ENCODE measurements around the gene SCGN.

The SCGN gene

DNA sequence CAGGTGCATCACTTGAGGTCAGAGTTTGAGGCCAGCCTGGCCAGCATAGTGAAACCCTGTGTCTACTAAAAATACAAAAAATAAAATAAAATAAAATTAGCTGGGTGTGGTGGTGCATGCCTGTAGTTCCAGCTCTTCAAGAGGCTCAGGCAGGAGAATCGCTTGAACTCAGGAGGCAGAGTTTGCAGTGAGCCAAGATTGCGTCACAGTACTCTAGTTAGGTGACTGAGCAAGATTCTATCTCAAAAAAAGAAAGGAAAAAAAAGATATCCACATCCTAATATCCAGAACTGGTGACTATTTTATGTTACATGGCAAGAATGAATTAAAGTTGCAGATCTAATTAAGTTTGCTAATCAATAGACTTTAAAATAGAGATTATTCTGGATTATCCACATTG lies 32.5 kb downstream of the SCGN start:
- H3K27ac Mint-ChIP-seq: no peak overlapping the region
- intact Hi-C loops (cut with micrococcal nuclease): no loop called here
- H3K9me3 Mint-ChIP-seq: no peaks in the 10 kb centered on the region
- no peaks in the 10 kb centered on the region for H3K36me3 Mint-ChIP-seq (ENCODE audit: low read depth)
- no peak overlapping the region for H3K4me3 Mint-ChIP-seq
- H3K4me1 Mint-ChIP-seq (ENCODE audit: low read depth): peaks cover 11% of the 10 kb centered on the region
- peaks cover 3% of the 10 kb centered on the region for H3K27me3 Mint-ChIP-seq

DNA sequence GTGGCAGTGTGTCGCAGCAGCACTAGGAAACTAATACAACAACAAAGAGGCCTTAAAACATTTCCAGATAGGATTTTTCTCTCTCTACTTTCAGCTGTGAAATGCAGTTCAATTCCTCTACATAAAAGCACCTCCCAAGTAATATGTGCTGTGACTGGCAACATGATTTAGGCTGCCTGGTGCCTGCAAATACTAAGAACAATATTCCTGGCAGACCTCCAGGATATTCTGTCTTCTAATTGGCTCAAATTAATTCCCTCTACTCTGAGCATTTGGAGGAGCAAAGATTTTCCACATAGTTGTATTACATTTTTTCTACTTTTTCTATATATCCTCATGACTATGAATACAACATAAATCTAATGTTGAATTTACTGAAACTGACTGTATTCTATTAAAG lies 33.2 kb downstream of the SCGN start:
- no peaks in the 10 kb centered on the region for H3K9me3 Mint-ChIP-seq
- H3K36me3 Mint-ChIP-seq (ENCODE audit: low read depth): no peaks in the 10 kb centered on the region
- peaks cover 11% of the 10 kb centered on the region for H3K4me1 Mint-ChIP-seq (ENCODE audit: low read depth)
- intact Hi-C loops (cut with micrococcal nuclease): no loop called here
- no peak overlapping the region for H3K27ac Mint-ChIP-seq
- H3K27me3 Mint-ChIP-seq: peaks cover 3% of the 10 kb centered on the region
- H3K4me3 Mint-ChIP-seq: no peak overlapping the region

DNA sequence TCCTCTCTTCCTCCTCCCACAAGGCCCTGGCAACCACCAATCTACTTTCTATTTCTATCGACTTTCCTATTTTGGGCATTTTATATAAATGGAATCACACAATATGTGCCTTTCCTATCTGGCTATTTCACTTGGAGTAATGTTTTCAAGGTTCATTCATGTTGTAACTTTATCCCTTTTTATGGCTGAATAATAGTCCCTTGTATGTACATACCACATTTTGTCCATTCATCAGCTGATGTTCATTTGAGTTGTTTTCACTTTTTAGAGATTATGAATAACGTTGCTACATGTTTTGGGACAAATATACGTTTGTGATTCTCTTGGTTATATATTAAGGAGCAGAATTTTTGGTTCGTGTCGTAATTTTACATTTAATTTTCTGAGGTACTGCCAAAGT lies 33.9 kb downstream of the SCGN start:
- Mint-ChIP-seq H3K36me3 (ENCODE audit: low read depth) (no peaks in the 10 kb centered on the region), H3K27me3 (peaks cover 3% of the 10 kb centered on the region), H3K27ac (no peak overlapping the region), H3K4me1 (ENCODE audit: low read depth) (peaks cover 11% of the 10 kb centered on the region), H3K9me3 (no peaks in the 10 kb centered on the region), H3K4me3 (no peak overlapping the region)
- intact Hi-C loops (cut with micrococcal nuclease): no loop called here

DNA sequence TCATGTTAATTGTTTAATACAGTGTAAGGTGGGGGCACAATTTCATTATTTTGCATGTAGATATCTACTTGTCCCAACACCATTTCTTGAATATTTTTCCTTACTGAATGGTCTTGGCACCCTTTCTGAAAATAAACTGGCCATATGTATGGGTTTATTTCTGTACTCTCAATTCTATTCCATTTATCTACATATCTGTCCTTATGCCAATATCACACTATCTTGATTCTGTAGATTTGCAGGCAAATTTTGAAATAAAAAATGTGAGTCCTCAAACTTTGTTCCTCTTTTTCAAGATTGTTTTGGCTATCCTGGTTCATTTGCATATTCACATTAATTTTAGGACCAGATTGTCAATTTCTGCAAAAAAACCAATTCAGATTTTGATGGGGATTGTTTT lies 34.8 kb downstream of the SCGN start:
- Mint-ChIP-seq H3K4me1 (ENCODE audit: low read depth) (peaks cover 9% of the 10 kb centered on the region), H3K36me3 (ENCODE audit: low read depth) (no peaks in the 10 kb centered on the region), H3K4me3 (no peak overlapping the region), H3K9me3 (no peaks in the 10 kb centered on the region), H3K27ac (no peak overlapping the region), H3K27me3 (peaks cover 3% of the 10 kb centered on the region)
- intact Hi-C loops (cut with micrococcal nuclease): no loop called here

GRCh38 chr6:25689966-25690365 lies 38.0 kb downstream of the SCGN start:
- intact Hi-C loops (cut with micrococcal nuclease): no loop called here

GRCh38 chr6:25691894-25692293 lies 39.9 kb downstream of the SCGN start:
- no peaks in the 10 kb centered on the region for H3K4me1 Mint-ChIP-seq (ENCODE audit: low read depth)
- no peak overlapping the region for H3K27ac Mint-ChIP-seq
- H3K27me3 Mint-ChIP-seq: peaks cover 3% of the 10 kb centered on the region
- intact Hi-C loops (cut with micrococcal nuclease): no loop called here
- H3K9me3 Mint-ChIP-seq: no peaks in the 10 kb centered on the region
- H3K4me3 Mint-ChIP-seq: no peak overlapping the region
- no peaks in the 10 kb centered on the region for H3K36me3 Mint-ChIP-seq (ENCODE audit: low read depth)

More at GRCh38 chr6:25689966-25690365, 38.0 kb downstream of the SCGN start:
- peaks cover 3% of the 10 kb centered on the region for H3K27me3 Mint-ChIP-seq
- H3K27ac Mint-ChIP-seq: no peak overlapping the region
- no peaks in the 10 kb centered on the region for H3K36me3 Mint-ChIP-seq (ENCODE audit: low read depth)
- no peaks in the 10 kb centered on the region for H3K4me1 Mint-ChIP-seq (ENCODE audit: low read depth)
- H3K4me3 Mint-ChIP-seq: no peak overlapping the region
- H3K9me3 Mint-ChIP-seq: no peaks in the 10 kb centered on the region

GRCh38 chr6:25692472-25692871 lies 40.5 kb downstream of the SCGN start:
- Mint-ChIP-seq H3K27me3 (peaks cover 3% of the 10 kb centered on the region), H3K4me3 (no peak overlapping the region), H3K27ac (no peak overlapping the region), H3K36me3 (ENCODE audit: low read depth) (no peaks in the 10 kb centered on the region), H3K4me1 (ENCODE audit: low read depth) (no peaks in the 10 kb centered on the region), H3K9me3 (no peaks in the 10 kb centered on the region)
- intact Hi-C loops (cut with micrococcal nuclease): no loop called here

DNA sequence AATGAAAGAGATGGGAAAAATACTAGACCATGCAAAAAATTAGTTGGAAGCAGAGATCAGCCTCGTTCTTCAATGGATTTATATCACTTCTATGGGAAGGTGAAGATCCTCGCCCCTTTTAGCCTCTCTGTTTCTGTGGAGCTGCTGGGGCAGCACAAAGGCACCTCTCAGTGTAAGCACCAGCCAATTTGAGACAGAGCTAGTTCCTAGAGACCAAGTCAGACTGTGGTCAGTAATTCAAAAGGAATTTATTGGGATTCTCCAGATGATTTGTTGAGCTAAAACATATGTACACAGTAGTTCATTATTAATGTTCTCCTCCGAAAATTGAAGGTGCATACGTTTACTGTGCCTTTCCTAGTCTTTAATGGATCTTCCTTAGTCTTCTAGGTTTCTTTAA lies 42.4 kb downstream of the SCGN start:
- Mint-ChIP-seq H3K4me3 (no peak overlapping the region), H3K4me1 (ENCODE audit: low read depth) (peaks cover 6% of the 10 kb centered on the region), H3K36me3 (ENCODE audit: low read depth) (no peaks in the 10 kb centered on the region), H3K27me3 (no peaks in the 10 kb centered on the region), H3K27ac (no peak overlapping the region), H3K9me3 (no peaks in the 10 kb centered on the region)
- intact Hi-C loops (cut with micrococcal nuclease): no loop called here

GRCh38 chr6:25695671-25696070 lies 43.7 kb downstream of the SCGN start:
- Mint-ChIP-seq H3K27ac (no peak overlapping the region), H3K9me3 (no peaks in the 10 kb centered on the region), H3K4me3 (no peak overlapping the region), H3K36me3 (ENCODE audit: low read depth) (no peaks in the 10 kb centered on the region), H3K4me1 (ENCODE audit: low read depth) (peaks cover 6% of the 10 kb centered on the region), H3K27me3 (no peaks in the 10 kb centered on the region)
- intact Hi-C loops (cut with micrococcal nuclease): no loop called here

DNA sequence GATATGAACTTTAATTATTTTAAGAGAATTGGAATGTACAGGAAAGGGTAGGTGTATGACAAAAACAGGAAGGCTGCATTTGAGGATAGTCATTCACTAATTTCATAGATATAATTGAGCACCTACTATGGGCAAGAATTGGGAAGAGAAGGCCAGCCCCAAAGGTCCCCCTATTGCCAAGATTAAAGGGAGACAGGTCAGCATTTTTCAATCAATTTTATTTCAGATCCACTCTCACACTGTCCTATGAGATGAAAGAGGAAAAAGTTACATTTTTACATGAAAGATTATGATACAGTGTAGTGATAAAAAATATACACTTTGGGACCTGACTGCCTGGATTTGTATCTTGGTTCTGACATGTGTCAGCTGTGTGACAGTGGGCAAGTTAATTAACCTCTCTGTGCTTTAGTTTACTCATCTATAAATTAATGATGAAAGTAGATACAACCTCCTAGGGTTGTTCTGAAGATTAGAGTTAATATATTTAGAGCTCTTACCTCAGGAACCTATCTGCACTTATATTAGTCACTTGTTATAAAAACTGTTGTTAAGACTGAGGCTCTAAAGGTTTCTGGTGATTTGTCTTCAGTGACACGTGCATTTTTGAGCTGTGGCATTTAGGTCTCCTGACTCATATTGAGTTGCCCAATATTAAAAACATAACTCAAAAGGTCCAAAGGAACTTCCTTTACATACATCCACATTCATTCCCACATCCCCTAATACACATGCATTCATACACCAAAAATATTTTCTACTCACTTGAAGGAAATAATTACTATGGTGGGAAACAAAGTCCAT lies 45.7 kb downstream of the SCGN start:
- H3K27me3 Mint-ChIP-seq: no peaks in the 10 kb centered on the region
- no peaks in the 10 kb centered on the region for H3K36me3 Mint-ChIP-seq (ENCODE audit: low read depth)
- H3K4me3 Mint-ChIP-seq: no peak overlapping the region
- H3K27ac Mint-ChIP-seq: no peak overlapping the region
- intact Hi-C loops (cut with micrococcal nuclease): no loop called here
- peaks cover 6% of the 10 kb centered on the region for H3K4me1 Mint-ChIP-seq (ENCODE audit: low read depth)
- no peaks in the 10 kb centered on the region for H3K9me3 Mint-ChIP-seq

DNA sequence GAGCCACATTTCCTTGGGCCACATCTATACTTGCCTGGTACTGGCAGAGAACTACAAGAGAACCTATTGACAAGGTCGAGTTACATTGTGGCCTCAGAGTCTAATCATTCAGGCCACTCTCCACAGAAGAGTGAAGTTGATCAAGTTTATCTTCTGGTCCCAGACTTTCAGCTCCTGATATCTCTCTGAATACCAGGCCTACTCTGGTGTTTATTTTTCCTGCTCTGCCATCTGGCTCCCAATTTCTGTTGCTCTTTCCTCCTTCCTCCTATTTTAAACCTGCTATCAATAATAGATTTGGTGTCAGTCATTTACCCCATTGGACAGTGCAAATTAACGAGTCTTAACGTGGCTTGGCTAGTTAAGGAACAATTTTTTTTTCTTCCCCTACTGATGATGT lies 46.6 kb downstream of the SCGN start:
- intact Hi-C loops (cut with micrococcal nuclease): no loop called here
- Mint-ChIP-seq H3K9me3 (no peaks in the 10 kb centered on the region), H3K27ac (no peak overlapping the region), H3K4me3 (no peak overlapping the region), H3K36me3 (ENCODE audit: low read depth) (no peaks in the 10 kb centered on the region), H3K27me3 (no peaks in the 10 kb centered on the region), H3K4me1 (ENCODE audit: low read depth) (peaks cover 6% of the 10 kb centered on the region)

DNA sequence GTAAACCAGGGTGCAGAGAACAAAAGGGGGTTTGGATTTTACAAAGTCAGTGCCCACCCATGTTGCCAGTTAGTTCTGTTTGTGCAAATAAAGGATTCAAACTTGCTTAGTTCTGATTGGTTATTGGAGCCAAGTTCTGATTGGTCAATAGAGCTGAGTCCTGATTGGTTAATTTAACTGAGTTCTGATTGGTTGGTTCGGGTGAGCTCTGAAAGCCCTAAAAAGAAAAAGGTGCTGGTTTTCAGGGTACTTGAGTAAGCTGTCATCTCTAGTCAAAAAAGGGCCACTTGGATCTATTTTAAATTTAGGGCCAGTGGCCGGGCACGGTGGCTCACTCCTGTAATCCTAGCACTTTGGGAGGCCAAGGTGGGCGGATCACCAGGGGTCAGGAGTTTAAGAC lies 47.6 kb downstream of the SCGN start:
- no peaks in the 10 kb centered on the region for H3K27me3 Mint-ChIP-seq

DNA sequence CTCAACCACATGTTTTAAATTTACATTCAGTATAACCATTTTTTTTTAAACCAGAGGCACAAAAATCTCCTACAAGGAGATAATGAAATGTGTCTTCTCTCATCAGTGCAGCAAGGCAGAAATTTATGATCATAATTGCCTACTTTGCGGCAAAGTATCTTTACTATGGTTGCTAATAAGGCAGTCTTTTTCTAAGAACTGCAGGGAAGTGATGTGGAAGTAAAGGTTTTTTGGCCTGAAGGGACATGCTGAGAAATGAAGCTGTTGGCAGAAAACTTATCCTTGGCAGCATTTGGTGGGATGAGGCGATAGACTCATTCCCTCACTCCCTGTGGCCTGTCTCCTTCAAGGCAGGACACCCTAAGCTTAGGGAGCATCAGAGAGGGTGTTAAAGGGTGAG lies 48.7 kb downstream of the SCGN start:
- no peak overlapping the region for H3K27ac Mint-ChIP-seq
- H3K27me3 Mint-ChIP-seq: peaks cover 1% of the 10 kb centered on the region
- intact Hi-C loops (cut with micrococcal nuclease): no loop called here
- no peaks in the 10 kb centered on the region for H3K9me3 Mint-ChIP-seq
- H3K4me3 Mint-ChIP-seq: no peak overlapping the region
- no peaks in the 10 kb centered on the region for H3K36me3 Mint-ChIP-seq (ENCODE audit: low read depth)
- peaks cover 6% of the 10 kb centered on the region for H3K4me1 Mint-ChIP-seq (ENCODE audit: low read depth)

More for the DNA sequence above, 47.6 kb downstream of the SCGN start:
- intact Hi-C loops (cut with micrococcal nuclease): no loop called here
- peaks cover 6% of the 10 kb centered on the region for H3K4me1 Mint-ChIP-seq (ENCODE audit: low read depth)
- H3K36me3 Mint-ChIP-seq (ENCODE audit: low read depth): no peaks in the 10 kb centered on the region
- no peak overlapping the region for H3K4me3 Mint-ChIP-seq
- no peaks in the 10 kb centered on the region for H3K9me3 Mint-ChIP-seq
- no peak overlapping the region for H3K27ac Mint-ChIP-seq

DNA sequence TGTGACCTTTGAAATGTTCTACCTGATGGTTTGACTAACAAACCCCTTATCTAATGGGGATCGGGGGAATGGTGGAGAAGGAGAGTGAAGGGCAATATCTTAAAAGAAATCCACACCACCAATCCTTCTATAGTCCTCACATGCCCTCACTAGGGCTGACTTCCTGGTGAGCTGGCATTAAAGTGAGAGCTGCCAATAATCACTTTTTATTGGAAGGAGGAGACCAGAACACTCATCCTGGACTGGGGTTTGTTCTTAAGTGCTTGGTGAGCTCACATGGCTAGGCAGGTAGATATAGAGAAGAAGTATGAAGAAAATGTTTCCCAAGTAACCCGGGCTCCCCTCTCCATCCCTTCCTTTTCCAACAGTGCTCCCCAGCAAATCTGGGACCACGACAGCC lies 49.8 kb downstream of the SCGN start:
- intact Hi-C loops (cut with micrococcal nuclease): no loop called here
- Mint-ChIP-seq H3K27me3 (peaks cover 1% of the 10 kb centered on the region), H3K4me1 (ENCODE audit: low read depth) (peaks cover 6% of the 10 kb centered on the region)

GRCh38 chr6:25703005-25703404 lies 51.0 kb downstream of the SCGN start:
- peaks cover 4% of the 10 kb centered on the region for H3K4me1 Mint-ChIP-seq (ENCODE audit: low read depth)

More for the DNA sequence above, 49.8 kb downstream of the SCGN start:
- no peak overlapping the region for H3K4me3 Mint-ChIP-seq
- no peaks in the 10 kb centered on the region for H3K9me3 Mint-ChIP-seq
- H3K27ac Mint-ChIP-seq: no peak overlapping the region
- H3K36me3 Mint-ChIP-seq (ENCODE audit: low read depth): no peaks in the 10 kb centered on the region

More at GRCh38 chr6:25703005-25703404, 51.0 kb downstream of the SCGN start:
- H3K27ac Mint-ChIP-seq: no peak overlapping the region
- no peak overlapping the region for H3K4me3 Mint-ChIP-seq
- H3K27me3 Mint-ChIP-seq: peaks cover 1% of the 10 kb centered on the region
- intact Hi-C loops (cut with micrococcal nuclease): no loop called here
- no peaks in the 10 kb centered on the region for H3K9me3 Mint-ChIP-seq
- no peaks in the 10 kb centered on the region for H3K36me3 Mint-ChIP-seq (ENCODE audit: low read depth)

Data from dendritic cell treated with granulocyte-macrophage colony-stimulating factor and Interleukin-4, amounts not matched to agents 40 ng/mL and 50 ng/mL, for 4 days (primary cell).